GM21381 (cell line): Measurements from ENCODE around the gene SMAD6.

Source experiments
- ATAC-seq: cut with Tn5 transposase; IDR thresholded peaks from one replicate; pipeline ENCODE4 v1.9.1; 2021; ENCODE audit warnings: mild to moderate bottlenecking, moderate library complexity; ENCODE audit not compliant: unreplicated experiment

Gene SMAD6

DNA sequence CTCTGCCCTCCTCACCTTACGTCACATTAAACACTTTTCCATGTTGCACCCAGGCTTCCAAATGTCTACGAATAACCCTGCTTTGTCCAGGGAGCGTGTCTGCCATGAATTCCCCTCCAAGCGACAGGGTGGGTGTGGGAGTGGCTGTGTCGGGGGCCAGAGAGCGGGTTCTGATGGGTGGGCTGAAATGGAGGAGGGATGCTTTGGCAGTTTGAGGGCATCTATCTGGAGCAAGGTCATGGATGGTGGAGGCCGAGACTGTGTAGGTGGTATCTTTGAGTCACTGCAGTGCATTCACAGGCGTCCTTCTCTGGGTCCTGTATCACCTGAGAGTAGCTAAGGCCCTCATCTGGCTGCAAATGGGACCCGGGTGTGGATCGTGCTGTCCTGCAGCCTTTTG is 36.6 kb downstream of the SMAD6 start:
- ATAC-seq, result no peak

DNA sequence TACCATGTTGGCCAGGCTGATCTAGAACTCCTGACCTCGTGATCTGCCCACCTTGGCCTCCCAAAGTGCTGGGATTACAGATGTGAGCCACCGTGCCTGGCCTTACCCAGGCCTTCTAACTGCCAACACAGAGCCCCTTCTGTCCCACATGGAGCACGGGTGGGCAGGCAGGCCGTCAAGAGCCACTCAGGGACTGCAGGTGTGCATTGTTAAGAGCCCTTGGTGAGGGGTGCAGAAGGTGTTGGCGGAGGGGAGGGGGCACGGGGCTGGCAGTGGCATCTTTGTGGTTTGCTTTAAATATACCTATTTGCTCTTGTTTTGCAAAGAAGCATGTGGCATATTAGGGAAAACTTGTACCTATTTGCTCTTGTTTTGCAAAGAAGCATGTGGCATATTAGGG is 37.3 kb downstream of the SMAD6 start:
- ATAC-seq, result no peak

DNA sequence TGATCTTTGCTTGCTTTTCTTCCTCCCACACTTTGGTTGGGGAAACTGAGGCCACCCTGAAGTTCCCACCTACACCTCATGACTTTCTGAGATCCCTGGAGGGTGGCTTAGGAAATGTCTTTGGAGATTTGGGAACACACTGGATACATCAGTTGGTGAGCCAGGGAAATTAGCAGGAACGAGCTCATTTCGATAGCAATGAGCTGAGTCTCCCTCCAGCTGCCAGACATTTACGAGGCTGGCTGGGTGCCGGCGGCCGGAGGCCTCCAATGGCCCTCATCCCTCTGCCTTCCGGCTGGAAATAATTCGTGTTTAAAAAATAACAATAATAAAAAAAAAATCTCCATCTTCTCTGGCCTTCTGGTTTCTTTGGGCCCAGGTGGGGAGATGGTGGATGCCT is 38.8 kb downstream of the SMAD6 start:
- no peak for ATAC-seq

GRCh38 chr15:66741646-66742045 is 39.6 kb downstream of the SMAD6 start:
- ATAC-seq, result no peak

DNA sequence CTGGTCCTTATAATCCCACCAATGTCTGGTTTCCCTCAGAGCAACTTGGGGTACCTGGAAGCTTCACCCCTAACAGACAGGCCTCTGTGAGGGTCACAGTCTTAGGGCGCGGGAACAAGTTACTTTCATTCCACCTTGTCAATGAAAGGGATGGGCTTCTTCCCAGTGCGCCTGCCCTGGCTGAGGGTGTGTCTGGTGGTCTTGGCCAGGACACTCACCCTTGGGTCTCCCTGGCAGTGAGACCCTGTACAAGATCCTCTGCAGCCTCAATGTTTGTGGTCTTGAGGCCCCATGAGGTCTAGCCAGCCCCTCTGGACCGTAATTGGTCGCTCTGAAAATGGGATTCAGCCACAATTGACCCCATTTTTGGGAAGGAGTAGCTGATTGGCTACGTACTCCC is 40.2 kb downstream of the SMAD6 start:
- ATAC-seq, result no peak

GRCh38 chr15:66743204-66743603 is 41.2 kb downstream of the SMAD6 start:
- ATAC-seq, result no peak

DNA sequence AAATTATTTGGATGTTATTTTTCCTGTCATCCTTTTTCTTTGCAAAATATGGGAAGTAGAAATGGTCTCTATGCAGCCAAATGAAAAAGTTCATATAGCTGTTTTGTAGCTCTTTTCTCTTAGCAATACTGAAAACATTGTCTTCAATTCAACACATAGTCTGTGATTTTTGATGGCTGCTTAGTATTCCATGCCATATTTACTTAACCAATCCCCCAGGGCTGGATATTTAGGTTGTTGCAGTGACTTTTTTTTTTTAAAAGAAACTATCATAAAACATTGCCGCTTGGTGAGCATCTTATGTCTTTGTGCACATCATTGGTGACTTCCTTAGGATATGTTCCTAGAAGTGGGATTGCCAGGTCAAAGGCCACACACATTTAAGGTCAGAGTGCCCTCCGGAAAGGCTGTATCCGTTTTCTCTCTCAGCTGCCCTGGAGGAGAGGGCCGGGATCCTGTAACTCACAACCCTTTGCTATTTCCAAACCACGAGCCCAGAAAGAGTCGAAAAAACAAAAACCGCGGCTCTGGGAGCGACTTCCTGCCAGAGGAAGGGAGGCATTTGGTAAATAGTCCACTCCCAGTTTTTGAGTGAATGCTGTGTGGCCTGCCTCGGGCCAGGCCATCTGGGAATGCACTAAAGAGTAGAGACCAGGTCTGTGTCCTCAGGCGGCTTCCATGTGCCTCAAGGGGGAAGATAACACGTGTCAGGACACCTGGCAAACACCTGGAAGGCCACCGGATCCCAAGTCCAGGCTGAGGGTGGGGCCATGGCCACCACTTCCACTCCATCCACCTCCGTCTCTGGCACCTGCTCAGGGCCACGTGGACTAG is 41.9 kb downstream of the SMAD6 start:
- no peak for ATAC-seq

DNA sequence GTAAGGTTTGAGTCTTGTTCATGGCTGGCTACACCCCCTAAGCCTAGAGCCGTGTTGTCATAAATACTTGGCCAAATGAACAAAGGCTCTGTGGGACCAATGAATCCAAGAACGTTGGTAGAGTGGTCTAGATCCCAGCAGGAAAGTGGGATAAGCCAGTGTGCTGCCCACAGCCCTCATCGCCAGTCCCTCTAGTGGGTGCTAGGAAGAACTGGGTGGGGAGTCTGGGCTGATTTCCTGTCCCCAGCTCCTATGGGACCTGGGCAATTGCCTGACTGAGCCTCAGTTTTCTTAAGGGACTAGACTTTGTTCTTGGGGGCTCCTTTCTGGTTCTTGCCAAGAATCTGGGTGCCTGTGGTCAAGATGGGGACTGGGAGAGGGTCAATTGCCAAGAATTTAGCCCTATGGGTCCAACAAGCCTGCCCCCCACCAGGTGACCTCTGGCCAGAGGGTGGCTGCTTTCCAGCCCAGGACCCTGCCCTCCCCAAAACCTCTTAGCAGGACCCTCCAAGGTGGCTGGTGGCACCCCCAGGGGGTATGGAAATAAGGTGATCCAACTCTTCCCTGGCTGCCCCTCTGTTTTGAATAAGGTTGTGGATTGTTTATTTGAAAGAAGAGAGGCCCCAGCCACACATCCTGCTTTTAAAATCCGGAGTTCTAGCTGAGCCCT is 42.7 kb downstream of the SMAD6 start:
- ATAC-seq, result no peak

DNA sequence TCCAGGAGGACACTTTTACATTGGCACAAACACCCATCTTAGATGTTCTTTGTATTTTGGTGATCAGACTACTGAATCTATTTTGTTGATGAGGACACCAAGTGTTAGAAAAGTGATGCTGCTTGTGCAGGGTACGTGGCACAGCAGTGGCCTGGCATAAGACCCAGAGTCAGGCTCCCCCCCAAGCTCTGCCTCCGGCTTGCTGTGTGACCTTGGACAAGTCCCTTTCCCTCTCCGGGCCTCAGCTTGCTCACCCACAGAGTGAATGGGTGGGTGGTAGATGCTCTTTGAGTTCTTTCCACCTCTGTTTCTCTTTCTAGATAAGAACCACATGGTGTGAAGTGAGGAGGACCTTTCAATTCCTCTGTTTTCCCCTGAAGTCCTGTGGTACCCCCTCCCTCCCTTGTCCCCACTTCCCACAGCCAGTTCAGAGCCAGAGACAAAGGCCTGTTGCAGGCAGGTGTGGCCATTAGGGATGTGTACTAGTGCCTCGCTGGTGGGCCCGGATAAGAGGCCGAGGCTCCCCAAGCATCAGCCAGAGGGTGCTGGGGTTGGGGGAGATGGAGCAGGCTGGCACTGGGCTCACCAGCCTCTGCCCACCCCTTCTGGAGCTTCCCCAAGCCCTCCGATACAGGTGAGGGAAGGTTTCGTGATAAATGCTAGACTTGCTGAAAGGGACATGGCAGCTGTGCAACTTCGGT is 43.6 kb downstream of the SMAD6 start:
- ATAC-seq, result no peak

- ATAC-seq, result no peak
Measured at GRCh38 chr15:66746231-66746605, 44.2 kb downstream of the SMAD6 start.

DNA sequence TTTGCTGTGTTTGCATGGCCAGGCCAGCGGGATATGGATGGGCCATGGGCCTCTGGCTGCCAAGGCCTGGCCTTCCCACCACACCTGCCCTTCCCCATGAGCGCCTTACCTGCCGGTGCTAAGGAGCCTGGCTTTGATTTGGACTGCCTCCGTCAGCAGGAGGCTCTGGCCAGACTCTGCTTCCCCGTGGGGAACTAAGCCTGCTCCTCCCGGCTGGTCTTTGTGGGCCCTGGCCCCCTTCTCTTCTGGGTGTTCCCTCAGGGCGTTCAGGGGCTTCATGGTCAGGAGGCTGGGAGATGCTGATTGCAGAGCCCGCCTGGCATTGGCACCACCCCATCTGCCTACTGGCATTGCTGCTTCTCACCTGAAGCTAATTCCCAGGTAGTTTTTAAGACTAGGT is 45.2 kb downstream of the SMAD6 start:
- no peak for ATAC-seq

GRCh38 chr15:66747886-66748707 is 46.1 kb downstream of the SMAD6 start:
- ATAC-seq, result no peak

- no peak for ATAC-seq
Measured at GRCh38 chr15:66748708-66749035, 46.6 kb downstream of the SMAD6 start.

DNA sequence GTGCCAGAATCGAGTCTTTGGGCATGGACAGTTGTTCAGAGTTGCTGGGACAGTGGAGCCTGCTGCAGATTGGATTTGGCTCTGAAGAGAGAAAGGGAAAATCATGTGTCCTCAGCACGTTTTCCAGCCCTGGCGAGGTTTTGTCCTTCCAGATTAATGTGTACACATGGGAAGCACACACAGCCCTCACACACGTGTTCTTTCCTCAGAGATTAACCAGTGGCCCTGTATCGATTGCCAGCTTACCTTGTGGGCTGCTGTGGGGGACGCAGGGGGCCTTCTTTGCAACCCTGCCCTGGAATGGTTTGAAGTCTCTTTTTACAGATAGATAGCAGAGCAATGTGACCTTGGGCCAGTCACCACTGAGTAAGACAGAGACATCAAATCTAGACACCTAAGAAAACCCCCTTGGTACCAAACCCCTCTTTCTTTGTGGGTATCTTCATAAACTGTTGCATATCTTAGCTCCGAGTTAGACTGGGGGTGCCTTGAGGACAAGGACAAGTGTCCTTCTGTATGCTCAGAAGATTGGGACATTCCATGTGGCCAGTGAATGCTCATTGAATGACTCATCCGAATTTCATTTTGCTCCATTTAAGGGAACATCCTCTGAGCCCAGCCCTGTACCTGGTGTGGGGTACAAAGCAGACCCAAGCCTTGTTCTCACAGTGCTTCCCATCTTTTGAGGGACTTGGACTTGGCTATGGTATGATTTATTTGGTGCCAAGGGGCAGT is 48.0 kb downstream of the SMAD6 start:
- ATAC-seq, result no peak

- no peak for ATAC-seq
Measured at GRCh38 chr15:66750609-66751008, 48.6 kb downstream of the SMAD6 start.

DNA sequence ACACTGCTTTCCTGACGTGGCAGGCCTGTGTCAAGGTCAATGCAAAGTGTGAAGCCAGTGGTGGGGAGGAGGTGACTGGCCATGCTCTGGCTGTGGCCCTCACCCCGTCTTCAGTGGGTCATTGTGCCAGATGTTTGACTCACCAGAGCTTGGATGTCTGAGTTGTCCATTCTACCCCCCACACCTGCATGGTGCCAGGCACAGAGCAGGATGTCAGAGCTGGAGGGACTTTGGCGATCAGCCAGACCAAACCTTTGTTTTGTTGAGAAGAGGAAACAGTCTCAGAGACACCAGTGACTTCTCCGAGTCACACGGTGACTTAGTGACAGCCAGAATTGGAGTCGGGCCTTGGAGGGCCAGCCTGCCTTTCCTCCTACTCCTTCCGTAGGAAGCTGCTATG is 49.5 kb downstream of the SMAD6 start:
- no peak for ATAC-seq

GRCh38 chr15:66752078-66752477 is 50.0 kb downstream of the SMAD6 start:
- ATAC-seq, result no peak

- no peak for ATAC-seq
Measured at GRCh38 chr15:66753687-66754377, 51.8 kb downstream of the SMAD6 start.

GRCh38 chr15:66754789-66755188 is 52.8 kb downstream of the SMAD6 start:
- no peak for ATAC-seq
